H1 (cell line): ENCODE data around the gene COL5A1. TPM values are rescaled to one million over a fixed set of nuclear protein-coding genes. Genes with fewer than 3 reads are reported as not detected.

Experiments
- CTCF ChIA-PET: fragments of 300-600 bp; sonication (Branson Sonifier 250); formaldehyde crosslinking; loops from one replicate; lab custom pipeline; 2021; ENCODE audit not compliant: partially characterized antibody; lab: Charles Lee
- POLR2A ChIA-PET: fragments of 300-600 bp; sonication (Branson Sonifier 250); formaldehyde crosslinking; loops from one replicate; lab custom pipeline; 2021; ENCODE audit warnings: inconsistent platforms; ENCODE audit not compliant: partially characterized antibody; lab: Charles Lee
- DNase-seq, 2 experiments: peaks; one replicate each; pipeline versions ENCODE4 v3.0.0 to v3.0.0-alpha.2; 2010 to 2022; ENCODE audit warnings: low spot score in 2 of 2, low read depth in 1 of 2, mixed read lengths in 1 of 2
- FAIRE-seq: peaks from 2 replicates; lab custom pipeline; 2011; peaks lifted over from hg19 to GRCh38; lab: Jason Lieb, UNC
- H2AFZ ChIP-seq: 2 replicates; pipeline ENCODE4 v1.8.1; 2012; ENCODE audit warnings: low read length, inconsistent platforms
- H2AK5ac ChIP-seq: 2 replicates; pipeline ENCODE4 v1.6.1; 2013; ENCODE audit warnings: low read depth, low read length
- H2BK120ac ChIP-seq: replicated peaks from 2 replicates; pipeline ENCODE3; 2013; ENCODE audit warnings: low read depth, low read length, inconsistent platforms
- H2BK12ac ChIP-seq: 2 replicates; pipeline ENCODE4 v1.6.1; 2013; ENCODE audit warnings: low read depth, low read length
- H2BK15ac ChIP-seq: 2 replicates; pipeline ENCODE4 v1.6.1; 2013; ENCODE audit warnings: low read length
- H2BK20ac ChIP-seq: 2 replicates; pipeline ENCODE4 v1.6.1; 2013; ENCODE audit warnings: low read length
- H2BK5ac ChIP-seq: 2 replicates; pipeline ENCODE4 v1.6.1; 2013; ENCODE audit warnings: low read depth, low read length
- H3K14ac ChIP-seq: 2 replicates; pipeline ENCODE4 v1.6.1; 2013; ENCODE audit warnings: inconsistent platforms; ENCODE audit not compliant: insufficient read length
- H3K18ac ChIP-seq: 2 replicates; pipeline ENCODE4 v1.6.1; 2013; ENCODE audit warnings: low read length; ENCODE audit errors: extremely low read depth
- H3K23ac ChIP-seq: 2 replicates; pipeline ENCODE4 v1.6.1; 2013; ENCODE audit warnings: inconsistent platforms; ENCODE audit not compliant: insufficient read length
- H3K23me2 ChIP-seq: 2 replicates; pipeline ENCODE4 v1.6.1; 2013; ENCODE audit warnings: low read depth, low read length
- H3K27ac ChIP-seq: 2 replicates; pipeline ENCODE4 v1.6.1; 2011; ENCODE audit warnings: low read depth, low read length, inconsistent platforms
- H3K27me3 ChIP-seq, 4 experiments: replicated peaks in 1 of 4; 1 replicate in 1 of 4; 2 replicates in 3 of 4; pipeline versions ENCODE4 v1.6.1 to v1.8.1; 2011 to 2013; ENCODE audit warnings: low read length in 3 of 4, mild to moderate bottlenecking in 3 of 4, inconsistent platforms in 2 of 4, mixed read lengths in 2 of 4, moderate library complexity in 1 of 4; ENCODE audit not compliant: control insufficient read depth in 3 of 4, insufficient read depth in 3 of 4; ENCODE audit errors: extremely low read depth in 1 of 4
- H3K36me3 ChIP-seq, 4 experiments: 2 replicates each; pipeline versions ENCODE4 v1.6.1 to v1.8.1; 2011 to 2013; ENCODE audit warnings: mild to moderate bottlenecking in 4 of 4, low read length in 3 of 4, moderate library complexity in 2 of 4, control low read depth in 1 of 4, inconsistent platforms in 1 of 4; ENCODE audit not compliant: insufficient read depth in 4 of 4, control insufficient read depth in 2 of 4
- H3K4ac ChIP-seq: replicated peaks from 2 replicates; pipeline ENCODE3; 2013; ENCODE audit warnings: low read length, low read depth, mixed read lengths, inconsistent platforms; ENCODE audit not compliant: insufficient read length
- H3K4me1 ChIP-seq, 4 experiments: replicated peaks in 1 of 4; 1 replicate in 1 of 4; 2 replicates in 3 of 4; pipeline versions ENCODE4 v1.6.1 to v1.8.1; 2011 to 2013; ENCODE audit warnings: low read length in 3 of 4, inconsistent platforms in 2 of 4, mixed read lengths in 1 of 4; ENCODE audit not compliant: insufficient read depth in 4 of 4, control insufficient read depth in 3 of 4
- H3K4me2 ChIP-seq, 2 experiments: 2 replicates each; pipeline versions ENCODE4 v1.6.1 to v1.8.1; 2011 to 2013; ENCODE audit warnings: low read depth in 2 of 2, low read length in 2 of 2, control low read depth in 1 of 2, inconsistent platforms in 1 of 2, mild to moderate bottlenecking in 1 of 2; ENCODE audit not compliant: insufficient read depth in 1 of 2
- H3K4me3 ChIP-seq, 4 experiments: fragments of 200-600, 300-600 bp in 1 of 4; sonication (generic), shearing (Covaris generic), sonication (Bioruptor Twin) in 1 of 4; 2 replicates each; pipeline versions ENCODE4 v1.5.1 to v1.8.1; 2011 to 2016; ENCODE audit warnings: low read length in 4 of 4, low read depth in 3 of 4, control low read depth in 2 of 4, inconsistent platforms in 2 of 4, mild to moderate bottlenecking in 2 of 4, mixed read lengths in 1 of 4, moderate library complexity in 1 of 4; ENCODE audit not compliant: insufficient read depth in 2 of 4; ENCODE audit errors: extremely low read depth in 1 of 4
- H3K56ac ChIP-seq: replicated peaks from 2 replicates; pipeline ENCODE3; 2013; ENCODE audit warnings: low read depth, mild to moderate bottlenecking, mixed read lengths, low read length, inconsistent platforms; ENCODE audit not compliant: insufficient read length
- H3K79me1 ChIP-seq: 2 replicates; pipeline ENCODE4 v1.6.1; 2013; ENCODE audit warnings: low read depth, low read length, control low read depth
- H3K79me2 ChIP-seq, 2 experiments: 2 replicates each; pipeline versions ENCODE4 v1.6.1 to v1.8.1; 2012 to 2013; ENCODE audit warnings: low read length in 2 of 2, mild to moderate bottlenecking in 2 of 2, inconsistent platforms in 1 of 2; ENCODE audit not compliant: insufficient read depth in 2 of 2, control insufficient read depth in 1 of 2
- H3K9ac ChIP-seq, 4 experiments: replicated peaks in 1 of 4; 1 replicate in 1 of 4; 2 replicates in 3 of 4; pipeline versions ENCODE4 v1.6.1 to v1.8.1; 2011 to 2013; ENCODE audit warnings: low read depth in 3 of 4, low read length in 3 of 4, control low read depth in 2 of 4, mild to moderate bottlenecking in 2 of 4, moderate library complexity in 2 of 4, inconsistent platforms in 1 of 4; ENCODE audit errors: extremely low read depth in 1 of 4
- H3K9me3 ChIP-seq, 2 experiments: 2 replicates each; pipeline versions ENCODE4 v1.6.1 to v1.8.1; 2012 to 2013; ENCODE audit warnings: mild to moderate bottlenecking in 2 of 2, moderate library complexity in 2 of 2, control low read depth in 1 of 2, inconsistent platforms in 1 of 2, low read depth in 1 of 2, low read length in 1 of 2, mixed read lengths in 1 of 2; ENCODE audit not compliant: insufficient read depth in 2 of 2
- H4K20me1 ChIP-seq, 2 experiments: replicated peaks in 1 of 2; 2 replicates each; pipeline versions ENCODE3 to v1.8.1; 2011 to 2013; ENCODE audit warnings: inconsistent platforms in 2 of 2, low read length in 2 of 2, mild to moderate bottlenecking in 1 of 2; ENCODE audit not compliant: insufficient read depth in 2 of 2, control insufficient read depth in 1 of 2
- H4K5ac ChIP-seq: 2 replicates; pipeline ENCODE4 v1.6.1; 2013; ENCODE audit warnings: low read length, low read depth, mixed read lengths, inconsistent platforms; ENCODE audit not compliant: insufficient read length
- H4K8ac ChIP-seq: 2 replicates; pipeline ENCODE4 v1.8.0; 2013; ENCODE audit warnings: mild to moderate bottlenecking, moderate library complexity, low read length, inconsistent platforms; ENCODE audit not compliant: insufficient read depth; ENCODE audit errors: extremely low read depth
- H4K91ac ChIP-seq: replicated peaks from 2 replicates; pipeline ENCODE3; 2013; ENCODE audit warnings: low read length, mixed read lengths, inconsistent platforms; ENCODE audit not compliant: insufficient read length
- ATF2 ChIP-seq: IDR thresholded peaks from 2 replicates; pipeline ENCODE4 v1.6.1; 2012; ENCODE audit warnings: low read length, inconsistent platforms
- CHD1 ChIP-seq: IDR thresholded peaks from 2 replicates; pipeline ENCODE4 v1.6.1; 2012; ENCODE audit warnings: low read depth, low read length, improper control_type of control experiment
- GABPA ChIP-seq: IDR thresholded peaks from 2 replicates; pipeline ENCODE4 v1.6.1; 2011; ENCODE audit warnings: mild to moderate bottlenecking, low read length, moderate library complexity, borderline replicate concordance; ENCODE audit not compliant: insufficient read depth
- GTF2F1 ChIP-seq: IDR thresholded peaks from 2 replicates; pipeline ENCODE4 v1.6.1; 2012; ENCODE audit warnings: low read depth, low read length, improper control_type of control experiment, borderline replicate concordance
- HDAC2 ChIP-seq, 2 experiments: fragments of 300-600 bp in 1 of 2; sonication (generic) in 1 of 2; IDR thresholded peaks; 2 replicates each; pipeline ENCODE4 v1.6.1; 2011 to 2012; ENCODE audit warnings: low read depth in 2 of 2, low read length in 2 of 2, mild to moderate bottlenecking in 2 of 2, moderate library complexity in 2 of 2, borderline replicate concordance in 1 of 2, inconsistent platforms in 1 of 2
- JUN ChIP-seq: IDR thresholded peaks from 2 replicates; pipeline ENCODE4 v1.6.1; 2011; ENCODE audit warnings: low read depth, mild to moderate bottlenecking, improper control_type of control experiment, low read length
- MAFK ChIP-seq: IDR thresholded peaks from 2 replicates; pipeline ENCODE4 v1.6.1; 2012; ENCODE audit warnings: low read depth, mild to moderate bottlenecking, improper control_type of control experiment, low read length
- NRF1 ChIP-seq: IDR thresholded peaks from 2 replicates; pipeline ENCODE4 v1.6.1; 2011; ENCODE audit warnings: mild to moderate bottlenecking, low read depth, low read length, improper control_type of control experiment
- PHF8 ChIP-seq: fragments of 200-600 bp; sonication (generic); conservative IDR thresholded peaks from 2 replicates; pipeline ENCODE4 v1.7.1; 2012; ENCODE audit warnings: low read depth, mild to moderate bottlenecking, inconsistent platforms, low read length, moderate library complexity
- POLR2A ChIP-seq, 2 experiments: IDR thresholded peaks; 1 replicate in 1 of 2; 2 replicates in 1 of 2; pipeline ENCODE4 v1.6.1; 2011; ENCODE audit warnings: low read depth in 2 of 2, low read length in 2 of 2, mild to moderate bottlenecking in 2 of 2; ENCODE audit errors: control extremely low read depth in 1 of 2
- RFX5 ChIP-seq: IDR thresholded peaks from 2 replicates; pipeline ENCODE4 v1.6.1; 2011; ENCODE audit warnings: low read depth, low read length, improper control_type of control experiment, borderline replicate concordance
- TAF7 ChIP-seq: optimal IDR thresholded peaks from 2 replicates; pipeline ENCODE3; 2011; ENCODE audit warnings: low read depth, mild to moderate bottlenecking, inconsistent platforms, low read length, moderate library complexity, borderline replicate concordance
- TCF12 ChIP-seq: IDR thresholded peaks from 2 replicates; pipeline ENCODE4 v1.6.1; 2011; ENCODE audit warnings: low read depth, mild to moderate bottlenecking, low read length
- WGBS, 2 experiments: shearing (Covaris generic) in 1 of 2; methylation state at CpG; one replicate each; pipeline versions ENCODE4 v1.1.6 to v1.1.7; 2013 to 2015; ENCODE audit warnings: low lambda C conversion rate in 2 of 2, mixed read lengths in 2 of 2, inconsistent platforms in 1 of 2, low coverage in 1 of 2, missing lambda C conversion rate in 1 of 2; ENCODE audit not compliant: insufficient replicate concordance in 2 of 2, insufficient coverage in 1 of 2, insufficient read length in 1 of 2; ENCODE audit errors: extremely low coverage in 1 of 2, missing lambda C conversion rate in 1 of 2; 5-methylcytosine and 5-hydroxymethylcytosine counted together
- polyA plus RNA-seq, 7 experiments: library from polyadenylated mRNA; depleted of rRNA in 3 of 7; stranded (reverse) in 5 of 7; unstranded in 2 of 7; fragments of >200 nt in 5 of 7; fragments of 200-250 nt in 2 of 7; gene quantifications; 1 replicate in 5 of 7; 2 replicates in 1 of 7; 4 replicates in 1 of 7; pipeline versions ENCODE4 v1.2.1 to v1.2.3, GENCODE V29; 2011 to 2013; ENCODE audit warnings: missing spikeins in 2 of 7, mixed read lengths in 2 of 7
- total RNA-seq: library from RNA; stranded (reverse); fragmentation: NEBNext Ultra II Directional; extraction: Animal tissue kit (Norgen Biotek cat#: 25700); gene quantifications from 2 replicates; pipeline ENCODE4 v1.2.1, GENCODE V29; 2021

The COL5A1 gene
- total and polyA plus RNA-seq, 2 of the 8 experiments (the other 6 are each of a cell fraction or from before 2014, with no cell fraction given): 3.8 to 12.0 TPM

GRCh38 chr9:134661299-134661698, 19.7 kb downstream of the COL5A1 start:
- no peak overlapping the region for H3K4me2 ChIP-seq
- no peak overlapping the region for H3K14ac ChIP-seq
- no peak overlapping the region for H3K23ac ChIP-seq
- H4K91ac ChIP-seq: no peak overlapping the region
- H3K56ac ChIP-seq: no peak overlapping the region
- ChIA-PET CTCF (interaction anchor here (0.6 to 3.8 kb wide), 15 partner anchors 9 to 212 kb away, joined by 3 to 31 read pairs (median 5); no protein-coding TSS in a partner anchor), POLR2A (no interaction called here)
- no peaks in the 10 kb centered on the region for H3K36me3 ChIP-seq
- H4K5ac ChIP-seq: no peak overlapping the region
- no peak overlapping the region for H2BK15ac ChIP-seq
- no peaks in the 10 kb centered on the region for H3K23me2 ChIP-seq
- H3K9ac ChIP-seq: no peak overlapping the region
- no peaks in the 10 kb centered on the region for H3K79me1 ChIP-seq
- H4K8ac ChIP-seq: no peak overlapping the region
- no peak overlapping the region for H2BK20ac ChIP-seq
- no peak overlapping the region for H3K4me3 ChIP-seq
- no peak overlapping the region for H2BK120ac ChIP-seq
- H3K27me3 ChIP-seq: no peaks in the 10 kb centered on the region
- no peak overlapping the region for H2BK12ac ChIP-seq
- H3K4ac ChIP-seq: no peak overlapping the region
- H4K20me1 ChIP-seq: peaks cover 0 to 2% of the 10 kb centered on the region in 2 experiments
- no peaks in the 10 kb centered on the region for H3K79me2 ChIP-seq
- peaks cover 11 to 13% of the 10 kb centered on the region in 2 experiments for H3K9me3 ChIP-seq
- WGBS, 2 experiments: 94% methylated on average over 6 of the region's 6 CpGs; no CpG with 5 or more reads in 1 of the 2 experiments
- FAIRE-seq: no peak
- no peak for DNase-seq
- H2BK5ac ChIP-seq: no peak overlapping the region
- no peak overlapping the region for H3K27ac ChIP-seq
- H2AFZ ChIP-seq: no peak overlapping the region
- H3K18ac ChIP-seq: no peak overlapping the region
- no peak overlapping the region for H2AK5ac ChIP-seq
- H3K4me1 ChIP-seq: peaks cover 0 to 10% (median 7%) of the 10 kb centered on the region in 4 experiments; a peak in 5 of 7 replicates
- TF ChIP-seq HDAC2 (IDR thresholded peaks at IDR 0.05; ENCODE audit: borderline replicate concordance in 1 of 2, low read depth in 2 of 2, low read length in 2 of 2) (no peak), CHD1 (no peak), JUN (no peak), PHF8 (no peak), GTF2F1 (no peak), ATF2 (no peak), GABPA (no peak), POLR2A (IDR thresholded peaks at IDR 0.05; ENCODE audit: control extremely low read depth in 1 of 2, low read depth in 2 of 2, low read length in 2 of 2) (no peak), MAFK (no peak), TAF7 (no peak), TCF12 (no peak), NRF1 (no peak), RFX5 (no peak)
